ENCODE results near the gene UNKL.

GRCh38 chr16:1338119-1338730, 76.3 kb downstream of the UNKL start:
- TF ChIP-seq CTCF (IDR thresholded peaks at IDR 0.05) (peak; percentile 25 to 68 (median 49)), POLR2A (IDR thresholded peaks at IDR 0.05) (no peak)
